ENCODE data around the gene SLC35B1.

Gene SLC35B1, protein sequence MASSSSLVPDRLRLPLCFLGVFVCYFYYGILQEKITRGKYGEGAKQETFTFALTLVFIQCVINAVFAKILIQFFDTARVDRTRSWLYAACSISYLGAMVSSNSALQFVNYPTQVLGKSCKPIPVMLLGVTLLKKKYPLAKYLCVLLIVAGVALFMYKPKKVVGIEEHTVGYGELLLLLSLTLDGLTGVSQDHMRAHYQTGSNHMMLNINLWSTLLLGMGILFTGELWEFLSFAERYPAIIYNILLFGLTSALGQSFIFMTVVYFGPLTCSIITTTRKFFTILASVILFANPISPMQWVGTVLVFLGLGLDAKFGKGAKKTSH

DNA sequence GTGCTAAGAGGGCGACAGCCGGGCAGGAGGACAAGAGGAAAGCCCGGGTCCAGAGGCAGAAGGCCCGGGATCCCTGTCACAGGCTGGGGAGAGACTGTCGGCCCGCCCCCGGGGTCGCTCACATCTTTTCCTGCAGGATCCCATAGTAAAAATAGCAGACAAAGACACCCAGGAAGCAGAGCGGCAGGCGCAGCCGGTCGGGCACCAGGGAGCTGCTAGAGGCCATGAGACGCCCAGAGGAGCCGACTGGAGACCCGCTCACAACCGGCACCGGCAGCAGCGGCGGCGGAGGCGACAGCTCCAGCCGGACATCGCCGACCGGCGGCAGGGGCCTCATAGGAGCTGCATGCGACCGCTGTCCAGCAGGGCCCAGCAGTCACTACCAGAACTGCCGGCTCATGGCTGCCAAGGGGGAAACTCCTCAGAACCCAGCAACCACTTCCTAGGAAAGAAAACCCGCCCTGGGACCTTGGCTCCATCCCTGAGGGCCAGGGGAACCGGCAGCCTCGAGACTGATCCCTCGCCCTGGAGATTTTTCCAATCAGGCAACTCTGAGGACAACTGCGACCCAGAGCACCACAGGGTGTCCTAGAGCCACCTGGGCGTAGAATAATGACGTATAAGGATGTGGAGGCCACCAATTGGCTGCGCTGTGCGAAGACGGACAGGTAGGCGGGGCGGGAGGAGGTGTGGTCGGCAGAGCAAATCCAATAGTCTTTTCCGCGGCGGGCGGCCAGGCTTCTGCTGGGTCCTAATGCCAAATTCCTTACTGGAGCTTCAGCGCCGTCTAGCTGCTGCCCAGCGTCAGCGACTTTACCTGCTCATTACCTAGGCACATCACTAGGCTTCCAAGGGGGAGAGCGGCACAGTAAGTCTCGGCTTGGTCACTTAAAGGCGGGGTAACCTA, at the start of gene SLC35B1:
Gene SLC35B1 (minus strand): TSS at position 357 of the 907 bp plus-strand sequence. CDS start 131 bp downstream, at position 226.
- peak within 1 kb of the TSS; percentile 93 for H3K4me3 ChIP-seq (ENCODE audit: low read length)
- no peak for TF ChIP-seq ZNF274 (IDR thresholded peaks at IDR 0.05; ENCODE audit: low read depth, low read length)

DNA sequence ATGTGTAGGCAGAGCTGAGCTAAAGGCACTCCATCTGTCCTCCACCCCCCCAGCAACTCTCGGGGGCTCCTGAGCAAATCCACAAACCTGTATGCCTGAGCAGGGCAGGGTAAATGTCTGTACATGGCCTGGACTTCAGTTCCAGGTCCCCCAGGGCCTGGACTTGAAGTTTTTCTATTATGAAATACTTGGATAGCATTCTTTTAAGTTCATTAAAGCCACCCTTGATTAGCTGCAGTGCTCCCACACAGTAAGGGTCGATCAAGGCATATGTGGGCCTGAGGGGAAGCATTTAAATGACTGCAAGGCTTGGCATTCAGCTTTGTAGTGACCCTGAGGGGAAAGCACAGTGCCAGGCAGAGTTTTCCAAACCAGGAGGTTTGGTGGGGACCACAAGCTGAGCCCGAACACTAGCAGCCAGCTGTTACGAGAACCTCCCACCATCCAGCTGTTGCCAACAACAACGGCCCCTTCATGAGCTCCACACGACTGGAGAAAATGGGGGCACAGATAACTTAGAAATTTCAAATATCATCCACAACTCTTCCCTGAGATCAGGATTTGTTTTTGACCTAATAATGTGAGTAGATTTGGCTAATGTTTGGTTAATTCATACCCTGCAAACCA, 49.5 kb upstream of the SLC35B1 start:
- no peak for TF ChIP-seq ZNF274 (IDR thresholded peaks at IDR 0.05; ENCODE audit: low read depth, low read length)
- H3K4me3 ChIP-seq (ENCODE audit: low read length), result no peak overlapping the region

DNA sequence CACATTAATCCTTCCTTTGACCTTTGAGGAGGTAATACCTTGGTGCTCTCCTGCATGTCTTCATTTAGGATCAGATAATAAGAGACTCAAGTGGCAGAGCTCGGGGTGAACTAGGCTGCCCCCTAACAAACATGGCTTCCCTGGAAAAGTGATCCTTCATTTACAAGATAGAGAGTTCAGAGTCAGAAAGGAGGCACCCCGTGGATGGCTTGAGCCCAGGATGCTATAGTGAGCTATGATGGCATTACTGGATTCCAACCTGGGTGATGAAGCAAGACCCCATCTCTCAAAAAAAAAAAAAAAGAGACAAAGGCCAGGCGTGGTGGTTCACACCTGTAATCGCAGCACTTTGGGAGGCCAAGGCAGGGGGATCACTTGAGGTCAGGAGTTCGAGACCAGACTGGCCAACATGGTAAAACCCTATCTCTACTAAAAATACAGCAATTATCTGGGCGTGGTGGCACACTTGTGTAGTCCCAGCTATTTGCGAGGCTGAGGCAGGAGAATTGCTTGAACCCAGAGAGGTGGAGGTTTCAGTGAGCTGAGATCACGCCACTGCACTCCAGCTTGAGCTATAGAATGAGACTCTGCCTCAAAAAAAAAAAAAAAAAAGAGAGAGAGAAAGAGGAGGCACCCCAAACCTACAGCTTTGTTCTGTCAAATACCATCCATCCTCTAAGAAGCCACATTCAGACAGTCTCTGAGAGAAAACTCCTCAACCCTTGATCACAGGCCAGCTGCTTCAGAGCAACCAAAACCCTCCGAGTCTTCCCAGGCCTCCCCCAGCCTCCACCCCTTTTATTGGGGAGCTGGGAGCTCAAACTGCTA, 48.8 kb upstream of the SLC35B1 start:
- TF ChIP-seq ZNF274 (IDR thresholded peaks at IDR 0.05; ENCODE audit: low read depth, low read length), result no peak
- no peak overlapping the region for H3K4me3 ChIP-seq (ENCODE audit: low read length)

DNA sequence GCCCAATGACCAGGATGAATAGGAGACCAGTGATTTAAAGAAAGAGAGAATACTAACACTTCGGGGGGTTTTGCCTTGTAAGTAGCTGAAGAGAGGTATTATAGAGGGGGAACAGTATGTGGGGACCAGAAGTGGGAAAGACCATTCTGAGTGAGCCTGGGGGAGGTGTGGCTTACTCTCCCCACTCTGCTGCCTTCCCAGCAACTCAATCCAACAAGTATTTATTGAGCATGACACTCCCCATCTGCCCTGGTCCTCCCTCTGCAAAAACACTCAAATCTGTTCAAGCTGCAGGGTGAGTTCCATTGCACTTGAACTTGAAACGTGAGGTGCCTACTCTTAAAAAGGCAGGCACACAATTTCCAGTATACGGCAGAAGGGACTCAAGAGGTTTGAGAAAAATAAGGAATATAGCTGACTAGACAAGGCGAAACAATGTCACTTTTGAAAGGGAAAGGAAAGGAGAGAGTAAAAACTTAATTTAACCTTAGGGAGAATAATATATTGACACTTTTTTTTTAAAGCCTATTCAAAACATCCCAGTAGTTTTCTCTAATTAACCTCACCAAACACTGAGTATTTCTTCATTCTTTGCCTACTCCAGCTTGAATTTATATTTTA, 48.0 kb upstream of the SLC35B1 start:
- no peak for TF ChIP-seq ZNF274 (IDR thresholded peaks at IDR 0.05; ENCODE audit: low read depth, low read length)
- H3K4me3 ChIP-seq (ENCODE audit: low read length), result no peak overlapping the region

DNA sequence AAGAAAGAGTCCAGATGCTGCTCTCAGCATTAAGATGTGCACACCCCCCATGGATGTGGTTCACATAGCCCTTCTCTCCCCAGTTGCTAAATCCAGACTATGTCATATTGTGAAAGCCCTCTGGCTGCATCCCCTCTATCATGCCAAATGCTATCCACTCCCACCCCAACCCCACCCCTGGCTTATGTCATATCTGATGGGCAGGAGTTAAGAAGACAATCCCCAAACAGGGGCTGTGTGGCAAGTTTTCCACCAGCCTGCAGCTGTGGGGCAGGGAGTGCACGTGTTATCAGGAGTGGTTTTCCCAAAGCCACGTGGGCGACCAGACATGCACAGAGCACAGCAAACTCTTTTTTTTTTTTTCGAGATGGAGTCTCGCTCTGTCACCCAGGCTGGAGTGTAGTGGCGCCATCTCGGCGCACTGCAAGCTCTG, 46.2 kb upstream of the SLC35B1 start:
- TF ChIP-seq ZNF274 (IDR thresholded peaks at IDR 0.05; ENCODE audit: low read depth, low read length), result no peak
- no peak overlapping the region for H3K4me3 ChIP-seq (ENCODE audit: low read length)

DNA sequence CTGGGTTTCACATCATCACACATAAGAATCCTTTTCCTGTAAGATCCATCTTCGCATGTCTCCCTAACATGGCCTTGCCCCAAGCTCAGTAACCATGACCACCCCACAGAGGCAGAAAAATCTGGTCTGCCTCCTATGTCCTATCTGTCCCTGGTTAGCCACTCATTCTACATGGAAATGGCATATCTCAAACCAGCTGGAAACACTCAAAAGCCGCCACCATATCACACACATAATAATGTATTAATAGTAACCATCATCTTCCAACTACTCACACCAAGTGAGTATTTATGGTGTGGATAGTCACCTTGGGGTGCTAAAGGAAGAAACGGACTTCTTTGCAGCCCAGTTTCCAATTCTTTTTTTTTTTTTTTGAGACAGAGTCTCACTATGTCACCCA, 44.7 kb upstream of the SLC35B1 start:
- no peak for TF ChIP-seq ZNF274 (IDR thresholded peaks at IDR 0.05; ENCODE audit: low read depth, low read length)
- no peak overlapping the region for H3K4me3 ChIP-seq (ENCODE audit: low read length)

DNA sequence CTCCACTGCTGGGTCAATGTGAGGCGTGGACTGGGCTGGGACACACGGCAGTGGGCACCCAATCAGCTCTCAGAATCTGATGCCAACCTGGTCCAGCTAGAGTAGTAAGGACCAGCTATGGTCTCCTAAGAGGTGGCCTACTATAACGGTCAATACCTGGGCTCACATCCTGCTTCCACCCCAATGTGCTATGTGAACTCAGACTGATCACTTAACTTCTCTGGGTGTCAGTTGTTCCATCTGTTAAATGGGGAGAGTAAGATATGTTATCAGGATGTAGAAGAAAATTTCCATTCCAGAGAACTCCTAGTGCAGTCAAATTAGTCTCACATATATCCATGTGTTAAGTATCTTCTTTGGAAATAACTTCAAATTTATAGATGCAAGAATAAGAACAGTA, 42.0 kb upstream of the SLC35B1 start:
- H3K4me3 ChIP-seq (ENCODE audit: low read length), result no peak overlapping the region; the same call in 1 of the 2 replicates
- TF ChIP-seq ZNF274 (IDR thresholded peaks at IDR 0.05; ENCODE audit: low read depth, low read length), result no peak

DNA sequence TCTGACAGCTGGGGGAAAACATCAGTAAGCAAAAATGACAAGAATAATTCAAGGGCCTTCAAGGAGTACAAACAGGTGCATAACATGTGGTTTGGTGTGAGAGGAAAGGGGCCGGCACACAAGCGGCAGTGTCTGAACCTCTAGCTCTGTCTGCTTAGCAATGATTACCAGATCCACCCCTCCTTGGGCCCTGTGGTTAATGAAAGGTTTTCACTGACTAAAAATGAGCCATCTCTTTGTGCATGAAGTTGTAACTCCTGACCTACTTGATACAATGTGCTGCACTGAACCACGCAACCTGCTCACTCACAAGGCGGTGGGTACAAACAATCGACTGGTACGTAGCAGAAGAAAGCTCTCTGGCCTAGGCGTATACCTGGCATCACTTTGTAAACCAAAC, 41.0 kb upstream of the SLC35B1 start:
- no peak for TF ChIP-seq ZNF274 (IDR thresholded peaks at IDR 0.05; ENCODE audit: low read depth, low read length)
- H3K4me3 ChIP-seq (ENCODE audit: low read length), result peak overlapping the region; percentile 2; the same call in 1 of the 2 replicates

DNA sequence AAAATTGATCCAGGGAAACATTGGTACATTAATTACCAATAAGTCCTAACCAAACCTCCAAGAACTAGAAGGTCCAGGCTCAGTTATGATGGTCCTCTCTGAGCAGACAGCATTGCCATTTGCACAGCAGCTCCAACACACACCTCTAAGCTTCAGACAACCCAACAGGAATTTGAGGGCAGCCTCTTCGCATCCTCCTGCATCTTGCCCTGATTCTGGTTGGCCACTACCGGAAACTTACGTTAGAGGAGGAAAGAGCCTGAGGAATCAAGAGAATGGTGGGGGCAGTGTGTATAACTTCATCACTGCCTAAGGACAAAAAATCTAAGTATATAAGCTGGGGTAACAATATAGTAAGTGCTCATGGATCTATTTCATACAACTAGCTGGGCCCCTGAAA, 40.5 kb upstream of the SLC35B1 start:
- H3K4me3 ChIP-seq (ENCODE audit: low read length), result peak overlapping the region; percentile 98; the same call in 1 of the 2 replicates
- no peak for TF ChIP-seq ZNF274 (IDR thresholded peaks at IDR 0.05; ENCODE audit: low read depth, low read length)

DNA sequence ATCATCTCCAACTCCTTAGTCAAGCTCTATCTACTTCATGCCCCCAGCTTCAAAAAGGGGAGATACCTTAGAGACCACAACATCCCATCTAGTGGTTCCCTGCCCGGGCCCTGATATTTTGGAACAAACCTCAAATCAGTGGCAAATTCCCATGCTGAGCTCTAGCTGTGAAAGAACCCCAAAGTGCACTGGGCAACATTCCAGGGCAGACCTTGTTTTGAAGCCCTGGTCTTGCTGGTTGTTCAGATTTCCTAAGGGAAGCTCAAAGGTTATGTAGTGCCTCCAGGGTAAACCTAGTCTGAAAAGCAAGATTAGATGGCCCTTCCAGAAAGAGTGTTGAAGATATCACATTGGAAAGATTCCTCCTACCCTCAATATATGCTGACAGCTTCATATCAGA, 39.9 kb upstream of the SLC35B1 start:
- no peak for TF ChIP-seq ZNF274 (IDR thresholded peaks at IDR 0.05; ENCODE audit: low read depth, low read length)
- H3K4me3 ChIP-seq (ENCODE audit: low read length), result peak overlapping the region; percentile 98; the same call in 1 of the 2 replicates

DNA sequence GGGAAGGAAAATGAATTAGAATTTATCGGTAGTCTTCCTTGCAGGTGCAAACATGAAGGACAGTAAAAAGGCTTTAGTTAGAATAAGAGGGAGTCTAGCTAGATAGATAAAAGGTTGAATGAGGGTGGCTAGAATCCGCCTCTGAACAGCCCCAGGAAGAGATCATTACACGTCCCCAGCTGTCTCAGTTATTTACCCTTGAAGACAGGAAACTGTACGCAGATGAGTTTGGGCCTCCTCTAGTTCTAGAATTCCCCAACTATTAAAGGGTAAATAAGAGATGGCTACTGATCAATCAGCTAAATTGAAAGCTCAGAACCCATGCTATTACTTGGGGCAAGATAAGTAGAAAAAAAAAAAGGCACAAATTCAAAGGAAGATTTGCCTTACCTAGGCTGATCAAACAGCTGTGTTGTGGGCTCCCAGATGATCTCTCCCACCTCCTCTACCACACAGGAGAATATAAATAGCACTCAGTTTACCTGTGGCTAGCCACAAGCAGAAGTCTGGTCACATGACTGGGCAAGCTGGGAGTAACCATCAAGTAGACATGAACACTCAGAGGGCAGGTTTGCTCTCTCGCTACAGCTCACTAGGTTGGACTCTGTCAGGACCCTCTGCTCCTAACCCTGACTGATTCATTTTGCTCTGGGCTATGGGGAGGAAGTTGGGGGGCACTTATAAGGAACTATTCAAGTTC, 39.2 kb upstream of the SLC35B1 start:
- peak overlapping the region; percentile 98 for H3K4me3 ChIP-seq (ENCODE audit: low read length)
- TF ChIP-seq ZNF274 (IDR thresholded peaks at IDR 0.05; ENCODE audit: low read depth, low read length), result no peak
